Caco-2 (cell line): ENCODE measurements around the gene EYA3. TPM values are rescaled to one million over a fixed set of nuclear protein-coding genes. Genes with fewer than 3 reads are reported as not detected.

Source experiments
- BruUV-seq: library from RNA; stranded (reverse); fragments of 400-500 nt; replicated peaks from 2 replicates; lab custom pipeline; 2021; lab: Mats Ljungman, UMichigan
- CTCF ChIA-PET: fragments of 300-600 bp; sonication (Branson Sonifier 250); formaldehyde crosslinking; loops from one replicate; lab custom pipeline; 2022; ENCODE audit warnings: antibody characterized with exemption; lab: Charles Lee
- POLR2A ChIA-PET: fragments of 300-600 bp; sonication (Branson Sonifier 250); formaldehyde crosslinking; loops from one replicate; lab custom pipeline; 2022; ENCODE audit warnings: antibody characterized with exemption; lab: Charles Lee
- DNase-seq, 2 experiments: peaks; one replicate each; pipeline versions ENCODE4 v3.0.0 to v3.0.0-alpha.2; 2020 to 2022
- H3K27me3 ChIP-seq: replicated peaks from 2 replicates; pipeline ENCODE4 v1.6.0; 2011; ENCODE audit warnings: low read length; ENCODE audit not compliant: control insufficient read depth, insufficient read depth
- H3K36me3 ChIP-seq: 2 replicates; pipeline ENCODE4 v1.5.1; 2011; ENCODE audit warnings: low read length; ENCODE audit not compliant: control insufficient read depth, insufficient read depth
- H3K4me1 ChIP-seq: fragments of 250-450 bp; sonication (Bioruptor Pico); 2 replicates; pipeline ENCODE4 v1.5.1; 2020; ENCODE audit warnings: mild to moderate bottlenecking
- H3K4me3 ChIP-seq: 2 replicates; pipeline ENCODE4 v1.5.1; 2011; ENCODE audit warnings: low read depth, mild to moderate bottlenecking, control low read depth, low read length
- H3K9me3 ChIP-seq: fragments of 250-450 bp; sonication (Bioruptor Pico); 2 replicates; pipeline ENCODE4 v1.5.1; 2020; ENCODE audit warnings: mild to moderate bottlenecking, moderate library complexity
- H3K27ac Mint-ChIP-seq: one replicate; pipeline ENCODE4 v1.8.0; 2022; ENCODE audit warnings: mixed read lengths; ENCODE audit not compliant: unreplicated experiment
- H3K27me3 Mint-ChIP-seq: one replicate; pipeline ENCODE4 v1.8.0; 2022; ENCODE audit warnings: mixed read lengths; ENCODE audit not compliant: insufficient read depth, unreplicated experiment
- H3K36me3 Mint-ChIP-seq: one replicate; pipeline ENCODE4 v1.8.0; 2022; ENCODE audit warnings: mild to moderate bottlenecking, mixed read lengths; ENCODE audit not compliant: insufficient read depth, unreplicated experiment
- H3K4me1 Mint-ChIP-seq: one replicate; pipeline ENCODE4 v1.8.0; 2022; ENCODE audit warnings: low read depth, mixed read lengths; ENCODE audit not compliant: unreplicated experiment
- H3K4me3 Mint-ChIP-seq: one replicate; pipeline ENCODE4 v1.8.0; 2022; ENCODE audit warnings: mild to moderate bottlenecking, moderate library complexity, mixed read lengths; ENCODE audit not compliant: unreplicated experiment
- H3K9me3 Mint-ChIP-seq: one replicate; pipeline ENCODE4 v1.8.0; 2022; ENCODE audit warnings: mixed read lengths; ENCODE audit not compliant: unreplicated experiment
- intact Hi-C: fragments of 100-400 bp; cut with micrococcal nuclease; formaldehyde crosslinking; loops from one replicate; pipeline ENCODE4 v1.10.0; 2022; ENCODE audit not compliant: unreplicated experiment
- total RNA-seq: library from RNA; stranded (reverse); gene quantifications from 2 replicates; pipeline ENCODE4 v1.2.3, GENCODE V29; 2022
- TF ChIP-seq, protein P1 (sequence below), 2 experiments: fragments of 200-600 bp in 1 of 2; IDR thresholded peaks; 1 replicate in 1 of 2; 2 replicates in 1 of 2; pipeline versions ENCODE4 v1.5.1 to v1.8.0; 2011 to 2022; ENCODE audit warnings: antibody characterized with exemption in 1 of 2, control low read depth in 1 of 2, inconsistent platforms in 1 of 2, low read depth in 1 of 2, low read length in 1 of 2, mild to moderate bottlenecking in 1 of 2, moderate library complexity in 1 of 2; ENCODE audit not compliant: insufficient read depth in 1 of 2, severe bottlenecking in 1 of 2, unreplicated experiment in 1 of 2

EYA3 gene
- total RNA-seq, 1 experiment from 2014 or later: 9.9 TPM

DNA sequence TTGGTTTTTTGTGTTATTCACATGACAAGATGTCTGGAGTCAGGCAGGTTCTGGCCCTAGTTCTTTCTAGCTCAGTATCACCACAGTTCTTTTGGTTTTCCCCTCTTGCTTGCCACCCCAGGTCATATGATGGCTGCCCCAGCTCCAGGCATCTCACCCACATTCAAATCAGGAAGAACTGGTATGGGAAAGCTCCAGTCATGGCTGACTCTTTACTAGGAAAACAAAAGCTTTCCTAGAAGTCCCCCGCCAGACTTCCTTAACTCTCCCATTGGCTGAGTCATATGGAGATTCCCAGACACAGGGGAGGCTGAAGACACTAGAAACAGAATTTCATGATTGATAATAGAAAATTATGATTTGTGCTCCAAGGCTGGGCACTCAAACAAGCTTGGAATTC lies 22.1 kb upstream of the EYA3 start:
- POLR2A ChIA-PET: no interaction called here
- CTCF ChIA-PET: no interaction called here
- H3K4me3 ChIP-seq: no peak overlapping the region
- no peaks in the 10 kb centered on the region for H3K27me3 ChIP-seq
- no peaks in the 10 kb centered on the region for H3K9me3 ChIP-seq
- Mint-ChIP-seq H3K27me3 (no peaks in the 10 kb centered on the region), H3K9me3 (no peaks in the 10 kb centered on the region), H3K4me3 (no peak overlapping the region), H3K4me1 (no peaks in the 10 kb centered on the region), H3K27ac (no peak overlapping the region), H3K36me3 (no peaks in the 10 kb centered on the region)
- no TSS peak for BruUV-seq
- TF ChIP-seq, protein P1, sequence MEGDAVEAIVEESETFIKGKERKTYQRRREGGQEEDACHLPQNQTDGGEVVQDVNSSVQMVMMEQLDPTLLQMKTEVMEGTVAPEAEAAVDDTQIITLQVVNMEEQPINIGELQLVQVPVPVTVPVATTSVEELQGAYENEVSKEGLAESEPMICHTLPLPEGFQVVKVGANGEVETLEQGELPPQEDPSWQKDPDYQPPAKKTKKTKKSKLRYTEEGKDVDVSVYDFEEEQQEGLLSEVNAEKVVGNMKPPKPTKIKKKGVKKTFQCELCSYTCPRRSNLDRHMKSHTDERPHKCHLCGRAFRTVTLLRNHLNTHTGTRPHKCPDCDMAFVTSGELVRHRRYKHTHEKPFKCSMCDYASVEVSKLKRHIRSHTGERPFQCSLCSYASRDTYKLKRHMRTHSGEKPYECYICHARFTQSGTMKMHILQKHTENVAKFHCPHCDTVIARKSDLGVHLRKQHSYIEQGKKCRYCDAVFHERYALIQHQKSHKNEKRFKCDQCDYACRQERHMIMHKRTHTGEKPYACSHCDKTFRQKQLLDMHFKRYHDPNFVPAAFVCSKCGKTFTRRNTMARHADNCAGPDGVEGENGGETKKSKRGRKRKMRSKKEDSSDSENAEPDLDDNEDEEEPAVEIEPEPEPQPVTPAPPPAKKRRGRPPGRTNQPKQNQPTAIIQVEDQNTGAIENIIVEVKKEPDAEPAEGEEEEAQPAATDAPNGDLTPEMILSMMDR (IDR thresholded peaks at IDR 0.05; ENCODE audit: insufficient read depth in 1 of 2, low read depth in 1 of 2, low read length in 1 of 2, severe bottlenecking in 1 of 2, unreplicated experiment in 1 of 2): no peak
- H3K4me1 ChIP-seq: no peaks in the 10 kb centered on the region
- no peak for DNase-seq
- H3K36me3 ChIP-seq: no peaks in the 10 kb centered on the region
- intact Hi-C loops: no loop called here

DNA sequence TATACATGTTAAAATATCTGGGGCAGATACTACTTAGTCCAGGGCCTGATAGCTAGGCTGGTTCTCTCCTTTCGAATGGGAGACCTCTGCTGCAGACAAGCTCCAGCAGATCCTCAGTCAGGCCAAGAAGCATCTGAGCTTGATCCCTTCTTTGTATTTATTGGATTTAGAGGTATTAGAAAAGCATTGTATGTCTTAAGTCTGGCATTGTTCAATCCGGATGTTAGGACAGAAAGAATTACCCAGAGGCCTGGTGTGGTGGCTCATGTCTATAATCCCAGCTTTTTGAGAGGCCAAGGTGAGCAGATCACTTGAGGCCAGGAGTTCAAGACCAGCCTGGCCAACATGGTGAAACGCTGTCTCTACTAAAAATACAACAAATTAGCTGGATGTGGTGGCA lies 21.2 kb upstream of the EYA3 start:
- TF ChIP-seq, protein P1 (IDR thresholded peaks at IDR 0.05; ENCODE audit: insufficient read depth in 1 of 2, low read depth in 1 of 2, low read length in 1 of 2, severe bottlenecking in 1 of 2, unreplicated experiment in 1 of 2): no peak
- Mint-ChIP-seq H3K4me3 (no peak overlapping the region), H3K4me1 (no peaks in the 10 kb centered on the region), H3K9me3 (no peaks in the 10 kb centered on the region), H3K27ac (no peak overlapping the region), H3K27me3 (no peaks in the 10 kb centered on the region), H3K36me3 (no peaks in the 10 kb centered on the region)
- CTCF ChIA-PET: interaction anchor here (0.6 kb wide), 1 partner anchor 165 kb away, joined by 3 read pairs; no protein-coding TSS in a partner anchor
- DNase-seq: no peak
- no peaks in the 10 kb centered on the region for H3K4me1 ChIP-seq
- H3K36me3 ChIP-seq: no peaks in the 10 kb centered on the region
- H3K9me3 ChIP-seq: no peaks in the 10 kb centered on the region
- intact Hi-C loops: no loop called here
- POLR2A ChIA-PET: interaction anchor here (0.6 kb wide), 1 partner anchor 534 kb away, joined by 6 read pairs; the partner anchor contains the start of gene TAF12
- no TSS peak for BruUV-seq
- no peaks in the 10 kb centered on the region for H3K27me3 ChIP-seq
- no peak overlapping the region for H3K4me3 ChIP-seq

DNA sequence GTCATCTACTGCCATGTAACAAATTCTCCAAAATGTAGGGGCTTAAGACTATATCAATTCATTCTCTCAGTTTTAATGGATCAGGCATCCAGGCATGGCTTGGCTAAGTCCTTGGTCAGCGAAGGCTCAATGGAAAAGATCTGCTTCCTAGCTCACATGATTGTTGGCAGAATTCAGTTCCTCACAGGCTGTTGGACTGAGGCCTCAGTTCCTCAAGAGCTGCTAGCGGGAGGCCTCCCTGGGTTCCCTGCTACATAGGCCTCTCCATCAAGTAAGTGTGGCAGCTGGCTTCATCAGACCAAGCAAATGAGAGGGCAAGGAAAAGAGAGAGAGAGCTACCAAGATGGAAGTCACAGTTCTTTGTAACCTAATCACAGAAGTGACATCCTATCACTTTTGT lies 19.6 kb upstream of the EYA3 start:
- H3K4me3 ChIP-seq: no peak overlapping the region
- Mint-ChIP-seq H3K4me1 (no peaks in the 10 kb centered on the region), H3K4me3 (no peak overlapping the region), H3K27ac (no peak overlapping the region), H3K36me3 (no peaks in the 10 kb centered on the region), H3K9me3 (no peaks in the 10 kb centered on the region), H3K27me3 (no peaks in the 10 kb centered on the region)
- H3K27me3 ChIP-seq: no peaks in the 10 kb centered on the region
- H3K4me1 ChIP-seq: no peaks in the 10 kb centered on the region
- ChIA-PET POLR2A (no interaction called here), CTCF (no interaction called here)
- intact Hi-C loops: no loop called here
- DNase-seq: no peak
- H3K9me3 ChIP-seq: no peaks in the 10 kb centered on the region
- TF ChIP-seq, protein P1 (IDR thresholded peaks at IDR 0.05; ENCODE audit: insufficient read depth in 1 of 2, low read depth in 1 of 2, low read length in 1 of 2, severe bottlenecking in 1 of 2, unreplicated experiment in 1 of 2): no peak
- no TSS peak for BruUV-seq
- H3K36me3 ChIP-seq: no peaks in the 10 kb centered on the region
